ENCODE results near the gene NDUFC1.

DNA sequence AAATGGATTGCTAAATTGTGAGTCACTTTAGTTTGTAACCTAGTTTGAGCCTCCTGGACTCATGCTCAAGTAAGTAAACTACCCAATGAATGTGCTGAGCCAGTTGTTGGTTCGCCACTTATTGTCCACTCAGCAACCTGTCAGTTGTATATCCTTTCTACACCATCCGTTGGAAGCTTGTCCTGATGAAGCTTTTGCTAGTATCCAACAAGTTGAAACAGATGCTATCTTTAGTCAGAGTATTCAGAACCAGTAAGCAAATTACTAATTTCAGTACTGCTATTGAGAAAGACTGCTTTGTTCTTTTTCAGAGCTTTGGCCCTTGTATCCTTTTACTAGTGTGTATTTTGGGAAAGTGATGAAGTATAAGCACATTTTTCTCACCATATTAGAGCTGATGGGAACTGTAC, 5.3 kb downstream of the NDUFC1 start:
- TF ChIP-seq, protein P1, sequence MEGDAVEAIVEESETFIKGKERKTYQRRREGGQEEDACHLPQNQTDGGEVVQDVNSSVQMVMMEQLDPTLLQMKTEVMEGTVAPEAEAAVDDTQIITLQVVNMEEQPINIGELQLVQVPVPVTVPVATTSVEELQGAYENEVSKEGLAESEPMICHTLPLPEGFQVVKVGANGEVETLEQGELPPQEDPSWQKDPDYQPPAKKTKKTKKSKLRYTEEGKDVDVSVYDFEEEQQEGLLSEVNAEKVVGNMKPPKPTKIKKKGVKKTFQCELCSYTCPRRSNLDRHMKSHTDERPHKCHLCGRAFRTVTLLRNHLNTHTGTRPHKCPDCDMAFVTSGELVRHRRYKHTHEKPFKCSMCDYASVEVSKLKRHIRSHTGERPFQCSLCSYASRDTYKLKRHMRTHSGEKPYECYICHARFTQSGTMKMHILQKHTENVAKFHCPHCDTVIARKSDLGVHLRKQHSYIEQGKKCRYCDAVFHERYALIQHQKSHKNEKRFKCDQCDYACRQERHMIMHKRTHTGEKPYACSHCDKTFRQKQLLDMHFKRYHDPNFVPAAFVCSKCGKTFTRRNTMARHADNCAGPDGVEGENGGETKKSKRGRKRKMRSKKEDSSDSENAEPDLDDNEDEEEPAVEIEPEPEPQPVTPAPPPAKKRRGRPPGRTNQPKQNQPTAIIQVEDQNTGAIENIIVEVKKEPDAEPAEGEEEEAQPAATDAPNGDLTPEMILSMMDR (conservative IDR thresholded peaks at IDR 0.05 in 1 of 2, IDR thresholded peaks at IDR 0.05 in 1 of 2; ENCODE audit: low read depth in 1 of 2, low read length in 2 of 2): no peak
- no peak for TF ChIP-seq EZH2 (IDR thresholded peaks at IDR 0.05; ENCODE audit: low read length, missing control alignments)

All from fibroblast of lung (primary cell).